ENCODE results near the gene ARAP3.

DNA sequence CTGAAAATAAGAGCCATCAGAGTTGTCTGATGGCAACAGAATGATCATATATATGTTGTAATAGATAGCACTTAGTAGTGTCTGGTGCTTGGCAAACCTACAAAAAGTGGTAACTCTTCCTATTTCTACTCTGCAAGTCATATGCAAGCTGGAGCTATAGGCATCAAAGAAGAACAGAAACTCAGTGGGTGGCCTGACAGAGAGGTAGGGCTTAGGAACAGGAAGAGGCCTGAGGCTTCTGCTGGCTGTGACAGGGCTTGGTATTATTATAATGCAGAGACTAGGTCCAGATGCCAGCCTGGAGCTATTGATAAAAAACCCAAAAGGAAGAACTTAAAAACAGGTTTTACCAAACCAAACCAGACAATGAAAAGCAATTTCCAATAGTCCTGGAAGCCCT is 58.8 kb downstream of the ARAP3 start:
- TF ChIP-seq, protein P1, sequence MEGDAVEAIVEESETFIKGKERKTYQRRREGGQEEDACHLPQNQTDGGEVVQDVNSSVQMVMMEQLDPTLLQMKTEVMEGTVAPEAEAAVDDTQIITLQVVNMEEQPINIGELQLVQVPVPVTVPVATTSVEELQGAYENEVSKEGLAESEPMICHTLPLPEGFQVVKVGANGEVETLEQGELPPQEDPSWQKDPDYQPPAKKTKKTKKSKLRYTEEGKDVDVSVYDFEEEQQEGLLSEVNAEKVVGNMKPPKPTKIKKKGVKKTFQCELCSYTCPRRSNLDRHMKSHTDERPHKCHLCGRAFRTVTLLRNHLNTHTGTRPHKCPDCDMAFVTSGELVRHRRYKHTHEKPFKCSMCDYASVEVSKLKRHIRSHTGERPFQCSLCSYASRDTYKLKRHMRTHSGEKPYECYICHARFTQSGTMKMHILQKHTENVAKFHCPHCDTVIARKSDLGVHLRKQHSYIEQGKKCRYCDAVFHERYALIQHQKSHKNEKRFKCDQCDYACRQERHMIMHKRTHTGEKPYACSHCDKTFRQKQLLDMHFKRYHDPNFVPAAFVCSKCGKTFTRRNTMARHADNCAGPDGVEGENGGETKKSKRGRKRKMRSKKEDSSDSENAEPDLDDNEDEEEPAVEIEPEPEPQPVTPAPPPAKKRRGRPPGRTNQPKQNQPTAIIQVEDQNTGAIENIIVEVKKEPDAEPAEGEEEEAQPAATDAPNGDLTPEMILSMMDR (IDR thresholded peaks at IDR 0.05), result no peak
- TF ChIP-seq POLR2A (IDR thresholded peaks at IDR 0.05), result no peak
